Calu3 (cell line): ENCODE measurements around the gene KAZN. TPM values are rescaled to one million over a fixed set of nuclear protein-coding genes. Genes with fewer than 3 reads are reported as not detected.

Experiments used
- BruUV-seq: library from RNA; stranded (reverse); fragments of 400-500 nt; replicated peaks from 2 replicates; lab custom pipeline; 2021; lab: Mats Ljungman, UMichigan
- CTCF ChIA-PET: fragments of 300-600 bp; sonication (Branson Sonifier 250); formaldehyde crosslinking; loops from one replicate; lab custom pipeline; 2022; ENCODE audit warnings: antibody characterized with exemption; lab: Charles Lee
- DNase-seq: peaks from one replicate; pipeline ENCODE4 v3.0.0; 2022
- H3K27ac Mint-ChIP-seq: one replicate; pipeline ENCODE4 v1.8.0; 2022; ENCODE audit warnings: mixed read lengths; ENCODE audit not compliant: unreplicated experiment
- H3K27me3 Mint-ChIP-seq: one replicate; pipeline ENCODE4 v1.8.0; 2022; ENCODE audit warnings: mixed read lengths; ENCODE audit not compliant: unreplicated experiment
- H3K36me3 Mint-ChIP-seq: one replicate; pipeline ENCODE4 v1.8.0; 2022; ENCODE audit warnings: mild to moderate bottlenecking, moderate library complexity, mixed read lengths; ENCODE audit not compliant: insufficient read depth, unreplicated experiment
- H3K4me1 Mint-ChIP-seq: one replicate; pipeline ENCODE4 v1.8.0; 2022; ENCODE audit warnings: mild to moderate bottlenecking, low read depth, mixed read lengths; ENCODE audit not compliant: unreplicated experiment
- H3K4me3 Mint-ChIP-seq: one replicate; pipeline ENCODE4 v1.8.0; 2022; ENCODE audit warnings: mild to moderate bottlenecking, low read depth, moderate library complexity, mixed read lengths; ENCODE audit not compliant: unreplicated experiment
- H3K9me3 Mint-ChIP-seq: one replicate; pipeline ENCODE4 v1.8.0; 2022; ENCODE audit warnings: low read depth, mixed read lengths; ENCODE audit not compliant: unreplicated experiment
- intact Hi-C: fragments of 100-400 bp; cut with micrococcal nuclease; formaldehyde crosslinking; loops from one replicate; pipeline ENCODE4 v1.10.0; 2022; ENCODE audit not compliant: unreplicated experiment
- total RNA-seq: library from RNA; stranded (reverse); gene quantifications from 2 replicates; pipeline ENCODE4 v1.2.3, GENCODE V29; 2022
- TF ChIP-seq, protein P1 (sequence below): fragments of 200-600 bp; IDR thresholded peaks from one replicate; pipeline ENCODE4 v1.8.0; 2022; ENCODE audit warnings: antibody characterized with exemption; ENCODE audit not compliant: unreplicated experiment

Gene KAZN
- total RNA-seq, 1 experiment from 2014 or later: 3.6 TPM

DNA sequence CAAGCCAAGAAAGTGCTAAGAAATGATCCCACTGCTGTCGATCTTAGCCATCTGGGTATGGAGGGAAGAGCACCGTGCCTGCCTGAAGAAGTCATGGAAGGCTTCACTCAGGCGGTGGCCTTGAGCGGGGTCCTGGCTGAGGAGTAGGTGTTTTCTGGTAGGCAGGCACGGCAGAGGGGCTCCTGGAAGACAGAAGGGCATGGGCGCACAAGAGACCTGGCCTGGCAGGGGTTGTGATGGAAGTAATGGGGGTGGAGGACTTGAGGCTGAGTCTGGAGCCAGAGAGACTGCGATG, 185.1 kb downstream of the KAZN start:
- H3K27me3 Mint-ChIP-seq: no peaks in the 10 kb centered on the region
- peaks cover 2% of the 10 kb centered on the region for H3K9me3 Mint-ChIP-seq
- no peak for DNase-seq
- peaks cover 17% of the 10 kb centered on the region for H3K4me1 Mint-ChIP-seq
- H3K36me3 Mint-ChIP-seq: no peaks in the 10 kb centered on the region
- CTCF ChIA-PET: no interaction called here
- H3K4me3 Mint-ChIP-seq: no peak overlapping the region
- TF ChIP-seq, protein P1, sequence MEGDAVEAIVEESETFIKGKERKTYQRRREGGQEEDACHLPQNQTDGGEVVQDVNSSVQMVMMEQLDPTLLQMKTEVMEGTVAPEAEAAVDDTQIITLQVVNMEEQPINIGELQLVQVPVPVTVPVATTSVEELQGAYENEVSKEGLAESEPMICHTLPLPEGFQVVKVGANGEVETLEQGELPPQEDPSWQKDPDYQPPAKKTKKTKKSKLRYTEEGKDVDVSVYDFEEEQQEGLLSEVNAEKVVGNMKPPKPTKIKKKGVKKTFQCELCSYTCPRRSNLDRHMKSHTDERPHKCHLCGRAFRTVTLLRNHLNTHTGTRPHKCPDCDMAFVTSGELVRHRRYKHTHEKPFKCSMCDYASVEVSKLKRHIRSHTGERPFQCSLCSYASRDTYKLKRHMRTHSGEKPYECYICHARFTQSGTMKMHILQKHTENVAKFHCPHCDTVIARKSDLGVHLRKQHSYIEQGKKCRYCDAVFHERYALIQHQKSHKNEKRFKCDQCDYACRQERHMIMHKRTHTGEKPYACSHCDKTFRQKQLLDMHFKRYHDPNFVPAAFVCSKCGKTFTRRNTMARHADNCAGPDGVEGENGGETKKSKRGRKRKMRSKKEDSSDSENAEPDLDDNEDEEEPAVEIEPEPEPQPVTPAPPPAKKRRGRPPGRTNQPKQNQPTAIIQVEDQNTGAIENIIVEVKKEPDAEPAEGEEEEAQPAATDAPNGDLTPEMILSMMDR: no peak
- BruUV-seq: no TSS peak
- H3K27ac Mint-ChIP-seq: no peak overlapping the region
- intact Hi-C loops: no loop called here

DNA sequence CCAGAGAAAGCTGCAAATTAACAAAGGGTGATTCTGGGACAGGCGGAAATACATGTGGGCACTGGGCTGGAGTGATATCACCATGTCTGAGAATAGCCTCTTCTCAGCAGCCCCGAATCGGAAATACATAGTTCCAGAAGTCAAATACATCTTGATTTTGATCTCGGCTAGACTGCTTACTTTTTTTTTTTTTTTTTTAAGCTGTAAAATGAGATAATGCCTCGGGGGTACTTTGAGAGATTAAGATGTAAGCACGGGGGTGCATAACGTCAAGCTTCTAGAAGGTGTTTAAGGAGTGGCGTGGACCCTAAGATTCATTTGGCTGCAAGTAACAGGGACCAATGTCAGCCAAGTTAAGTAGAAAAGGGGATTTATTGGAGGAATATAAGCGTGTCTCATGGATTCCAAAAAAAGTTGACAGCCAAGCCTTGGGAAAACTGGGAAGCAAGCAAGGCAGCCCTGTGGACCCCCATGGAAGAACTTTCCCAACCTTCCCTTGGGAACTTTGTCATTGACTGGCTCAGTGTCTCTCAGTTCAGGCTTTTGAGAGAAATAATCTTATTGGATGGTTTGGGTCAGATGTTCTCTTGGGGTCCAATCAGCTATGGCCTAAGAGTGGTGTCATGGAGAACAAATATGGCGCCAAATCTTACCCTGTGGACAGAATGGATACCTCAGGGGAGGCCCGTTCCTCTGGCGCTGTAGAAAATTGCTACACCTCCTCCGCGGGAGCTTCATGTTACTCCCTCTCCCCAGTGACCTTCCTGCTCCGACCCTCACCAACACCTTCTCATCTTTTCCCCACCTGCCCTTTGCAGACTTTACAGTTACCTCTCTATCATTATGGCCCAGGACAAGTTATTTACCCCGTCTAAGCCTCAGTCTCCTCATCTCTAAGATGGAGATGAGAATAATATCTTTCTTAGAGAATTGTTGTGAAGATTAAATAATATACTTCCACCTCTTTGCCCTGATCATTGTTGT, 186.6 kb downstream of the KAZN start:
- CTCF ChIA-PET: no interaction called here
- intact Hi-C loops: no loop called here
- TF ChIP-seq, protein P1: no peak
- no TSS peak for BruUV-seq
- no peaks in the 10 kb centered on the region for H3K27me3 Mint-ChIP-seq
- H3K27ac Mint-ChIP-seq: no peak overlapping the region
- no peak for DNase-seq
- H3K9me3 Mint-ChIP-seq: peaks cover 2% of the 10 kb centered on the region
- H3K36me3 Mint-ChIP-seq: no peaks in the 10 kb centered on the region
- H3K4me1 Mint-ChIP-seq: peaks cover 17% of the 10 kb centered on the region
- no peak overlapping the region for H3K4me3 Mint-ChIP-seq

DNA sequence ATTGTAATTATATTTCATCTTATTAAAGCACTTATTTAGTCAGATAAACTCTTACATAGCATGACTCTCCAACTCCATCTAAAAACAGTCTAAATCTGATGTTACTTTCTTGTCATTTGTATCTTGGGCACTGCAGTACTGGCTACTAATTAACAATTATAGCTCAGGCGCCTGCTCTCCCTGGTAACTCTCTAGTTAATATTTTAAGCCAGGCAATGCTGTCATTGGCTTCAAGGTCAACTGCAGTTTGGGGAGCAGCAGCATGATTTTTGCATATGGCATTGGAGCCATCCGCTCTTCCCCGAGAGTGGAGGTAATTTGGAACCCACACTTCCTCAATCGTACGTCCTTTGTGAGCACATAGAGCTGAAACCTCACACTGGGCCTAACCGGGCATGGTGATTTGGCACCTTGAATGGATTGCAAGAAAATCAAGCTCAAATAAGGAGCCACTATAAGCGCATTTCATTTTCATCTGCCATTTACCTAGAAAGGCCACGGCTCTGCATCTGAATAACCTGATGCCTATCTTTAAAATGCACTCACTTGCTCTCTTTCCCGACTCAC, 187.7 kb downstream of the KAZN start:
- Mint-ChIP-seq H3K4me3 (no peak overlapping the region), H3K4me1 (peaks cover 17% of the 10 kb centered on the region), H3K36me3 (no peaks in the 10 kb centered on the region), H3K9me3 (peaks cover 2% of the 10 kb centered on the region), H3K27me3 (peaks cover 6% of the 10 kb centered on the region), H3K27ac (no peak overlapping the region)
- BruUV-seq: no TSS peak
- DNase-seq: no peak
- intact Hi-C loops: loop anchor here (2.0 kb wide), 1 partner anchor 53 kb away; no protein-coding TSS in a partner anchor
- CTCF ChIA-PET: no interaction called here
- TF ChIP-seq, protein P1: no peak

DNA sequence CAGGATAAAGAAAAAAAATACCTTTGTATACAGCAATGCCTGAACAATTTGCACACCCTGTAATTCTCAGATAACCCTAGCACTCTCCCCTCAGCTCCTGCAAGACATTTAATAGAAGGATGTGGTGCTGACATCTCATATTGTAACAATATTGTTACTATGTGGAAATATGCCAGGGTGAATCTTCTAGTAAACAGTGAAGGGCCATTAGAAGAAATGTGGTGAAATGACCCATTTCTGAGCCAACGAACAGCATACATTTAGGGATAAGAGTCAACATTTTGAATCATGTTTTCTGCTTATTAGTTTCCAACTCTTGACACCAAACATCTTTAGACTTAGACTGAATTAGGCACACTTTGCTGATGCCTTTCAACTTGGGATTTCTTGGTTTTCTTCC, 188.2 kb downstream of the KAZN start:
- intact Hi-C loops: loop anchor here (2.0 kb wide), 1 partner anchor 54 kb away; no protein-coding TSS in a partner anchor
- Mint-ChIP-seq H3K27me3 (peaks cover 11% of the 10 kb centered on the region), H3K4me3 (no peak overlapping the region)

More for the DNA sequence above, 188.2 kb downstream of the KAZN start:
- DNase-seq: no peak
- TF ChIP-seq, protein P1: no peak
- peaks cover 2% of the 10 kb centered on the region for H3K9me3 Mint-ChIP-seq
- BruUV-seq: no TSS peak
- CTCF ChIA-PET: no interaction called here
- no peaks in the 10 kb centered on the region for H3K36me3 Mint-ChIP-seq
- peaks cover 17% of the 10 kb centered on the region for H3K4me1 Mint-ChIP-seq
- H3K27ac Mint-ChIP-seq: no peak overlapping the region
